RWPE1 (cell line): Measurements from ENCODE around the gene KCNK2.

Source experiments
- CTCF ChIA-PET: fragments of 350-600 bp; sonication (Branson Sonifier 250); formaldehyde crosslinking; extraction: SDS; loops from one replicate; lab custom pipeline; 2021; lab: Yijun Ruan, JAX
- POLR2A ChIA-PET: fragments of 400-600 bp; formaldehyde crosslinking; extraction: SDS; loops from one replicate; lab custom pipeline; 2020; ENCODE audit warnings: antibody characterized with exemption; ENCODE audit not compliant: low non-redundant PET; lab: Yijun Ruan, JAX
- DNase-seq: peaks from one replicate; pipeline ENCODE4 v3.0.0; 2012; ENCODE audit warnings: low spot score
- H3K27ac ChIP-seq: fragments of 450-650 bp; 2 replicates; pipeline ENCODE4 v1.5.1; 2017
- CTCF ChIP-seq: fragments of 450-650 bp; conservative IDR thresholded peaks from 2 replicates; pipeline ENCODE4 v1.5.1; 2017; ENCODE audit warnings: low read depth, mild to moderate bottlenecking

The KCNK2 gene

GRCh38 chr1:215119719-215120365 is 37.3 kb downstream of the KCNK2 start:
- POLR2A ChIA-PET = no interaction called here
- no peak overlapping the region for H3K27ac ChIP-seq
- DNase-seq = no peak
- CTCF ChIA-PET = no interaction called here
- no peak for TF ChIP-seq CTCF

DNA sequence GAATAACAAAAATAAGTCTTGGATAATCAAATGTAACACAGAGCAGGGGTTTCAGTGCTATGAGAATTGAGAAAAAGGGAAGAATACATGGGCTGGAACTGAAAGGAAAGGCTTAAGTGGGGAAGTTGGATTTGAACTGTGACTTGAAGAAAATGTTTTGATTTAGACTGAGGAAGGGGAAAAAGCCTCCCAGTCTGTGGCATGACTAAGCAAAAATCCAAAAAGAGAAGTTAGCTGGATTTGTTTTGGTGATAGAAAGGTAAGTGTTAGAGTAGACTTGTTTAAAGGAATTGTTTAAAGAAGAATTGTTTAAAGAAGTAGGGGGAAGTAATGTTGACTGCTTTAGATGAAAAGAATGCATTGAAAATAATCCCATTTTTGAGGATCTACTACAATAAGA is 46.0 kb downstream of the KCNK2 start:
- no peak for DNase-seq
- ChIA-PET CTCF (no interaction called here), POLR2A (no interaction called here)
- no peak overlapping the region for H3K27ac ChIP-seq
- TF ChIP-seq CTCF = no peak

GRCh38 chr1:215131291-215131690 is 48.8 kb downstream of the KCNK2 start:
- H3K27ac ChIP-seq = no peak overlapping the region
- no peak for DNase-seq

DNA sequence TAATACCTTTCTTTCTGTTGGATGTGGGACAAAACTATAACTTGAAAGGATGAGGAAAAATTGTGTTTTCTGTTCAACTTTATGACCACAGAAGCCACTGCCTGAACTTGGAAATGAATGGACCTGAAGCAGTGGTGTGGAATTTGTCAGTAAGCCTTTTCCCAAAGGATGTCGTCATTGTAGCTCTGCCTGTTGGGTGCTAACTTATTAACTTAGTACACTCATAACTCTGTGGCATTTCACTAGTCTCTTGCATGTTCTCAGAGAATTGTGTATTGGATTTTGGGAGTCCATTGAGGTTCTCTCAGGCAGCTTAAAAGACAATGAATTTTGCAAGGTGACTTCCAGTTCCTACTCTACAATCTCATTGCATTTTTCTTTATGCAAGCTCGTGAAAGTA is 49.6 kb downstream of the KCNK2 start:
- ChIA-PET POLR2A (no interaction called here), CTCF (interaction anchor here (0.6 kb wide), 1 partner anchor 563 kb away, joined by 4 read pairs; no protein-coding TSS in a partner anchor)
- DNase-seq = no peak
- H3K27ac ChIP-seq = no peak overlapping the region
- no peak for TF ChIP-seq CTCF

More at GRCh38 chr1:215131291-215131690, 48.8 kb downstream of the KCNK2 start:
- CTCF ChIA-PET = no interaction called here
- POLR2A ChIA-PET = no interaction called here
- no peak for TF ChIP-seq CTCF

- DNase-seq = no peak
- ChIA-PET CTCF (interaction anchor here (0.6 to 0.8 kb wide), 2 partner anchors 13 to 42 kb away, joined by 3 to 5 read pairs; no protein-coding TSS in a partner anchor), POLR2A (no interaction called here)
- TF ChIP-seq CTCF = no peak
- no peak overlapping the region for H3K27ac ChIP-seq
Measured at GRCh38 chr1:215133532-215133931, 51.0 kb downstream of the KCNK2 start.

DNA sequence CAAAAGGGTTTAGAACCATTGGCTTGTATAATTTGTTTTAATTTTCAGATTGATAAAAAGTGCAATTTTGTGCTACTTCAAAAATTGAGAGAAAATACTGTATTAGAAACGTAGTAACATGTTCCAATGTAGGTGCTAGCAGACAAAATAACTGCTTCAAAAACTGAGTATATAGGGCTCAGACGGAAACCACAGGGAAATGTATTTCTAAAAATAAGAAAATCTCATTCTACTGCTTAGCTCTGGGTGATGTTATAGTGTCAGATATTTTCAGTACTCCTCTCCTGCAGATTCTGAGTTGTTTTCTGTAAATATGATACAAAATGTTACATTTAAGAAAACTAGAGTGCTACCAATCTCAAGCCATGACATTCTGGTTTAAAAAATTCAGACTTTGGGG is 55.4 kb downstream of the KCNK2 start:
- POLR2A ChIA-PET = no interaction called here
- no peak for TF ChIP-seq CTCF

More for the DNA sequence above, 55.4 kb downstream of the KCNK2 start:
- no peak for DNase-seq
- CTCF ChIA-PET = no interaction called here
- no peak overlapping the region for H3K27ac ChIP-seq
